Measurements from ENCODE around the gene RNU6-9. TPM values are rescaled to one million over a fixed set of nuclear protein-coding genes. Genes with fewer than 3 reads are reported as not detected.

RNU6-9 gene
- total RNA-seq, 1 experiment from 2014 or later = not detected

DNA sequence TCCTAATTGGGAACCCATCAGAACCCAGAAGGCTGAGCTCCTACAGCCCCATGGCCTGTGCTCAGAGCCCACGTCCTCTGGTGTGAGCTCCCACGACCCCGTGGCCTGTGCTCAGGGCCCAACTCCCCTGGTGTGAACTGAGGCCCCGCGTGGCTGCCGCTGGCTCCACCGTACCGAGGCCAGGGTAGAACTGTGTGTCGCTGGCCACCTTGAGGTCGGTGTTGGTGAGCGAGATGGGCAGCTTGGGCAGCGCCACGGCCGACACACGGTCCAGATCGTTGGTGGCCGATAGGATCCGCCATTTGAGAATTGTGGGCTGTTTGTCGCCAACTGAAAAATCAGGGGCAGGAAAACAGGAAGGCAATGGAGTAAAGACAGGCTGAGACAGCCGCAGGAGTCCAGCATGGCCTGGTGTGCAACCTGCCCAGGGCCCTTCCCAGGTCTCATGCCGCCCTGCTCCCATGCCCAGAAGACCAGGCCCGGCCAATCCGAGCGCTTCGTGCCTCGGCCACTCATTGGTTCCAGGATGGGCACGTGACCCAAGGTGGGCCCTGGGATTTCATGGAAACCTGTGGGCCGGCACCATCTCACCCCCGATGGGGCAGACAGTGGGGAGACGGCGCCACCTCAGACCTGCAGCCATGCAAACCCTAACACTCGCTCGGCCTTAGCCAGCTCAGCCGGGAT, 11.8 kb upstream of the RNU6-9 start:
- intact Hi-C loops (cut with micrococcal nuclease; ENCODE audit: unreplicated experiment) = no loop called here
- CTCF ChIA-PET = no interaction called here
- POLR2A ChIA-PET = no interaction called here
- DNase-seq (ENCODE audit: low read depth, low spot score) = no peak
- in situ Hi-C loops (cut with HindIII; ENCODE audit: low pct_unique_long_range_greater_than_20kb, low sequenced_read_pairs) = no loop called here
- Histone ChIP-seq H3K27ac (ENCODE audit: low read length) (no peak overlapping the region), H3K4me3 (ENCODE audit: low read depth in 2 of 2, low read length in 2 of 2) (no peak overlapping the region), H3K4me1 (ENCODE audit: control insufficient read depth, insufficient read depth, low read length) (no peaks in the 10 kb centered on the region), H3K27me3 (ENCODE audit: control insufficient read depth, insufficient read depth, low read length) (no peaks in the 10 kb centered on the region), H3K9me3 (ENCODE audit: control insufficient read depth, insufficient read depth, low read depth, low read length) (no peaks in the 10 kb centered on the region), H3K36me3 (ENCODE audit: control insufficient read depth, insufficient read depth, low read length) (no peaks in the 10 kb centered on the region)
- no peak for ATAC-seq
- no TSS peak for BruUV-seq (replicated peaks)
- TF ChIP-seq, protein P1, sequence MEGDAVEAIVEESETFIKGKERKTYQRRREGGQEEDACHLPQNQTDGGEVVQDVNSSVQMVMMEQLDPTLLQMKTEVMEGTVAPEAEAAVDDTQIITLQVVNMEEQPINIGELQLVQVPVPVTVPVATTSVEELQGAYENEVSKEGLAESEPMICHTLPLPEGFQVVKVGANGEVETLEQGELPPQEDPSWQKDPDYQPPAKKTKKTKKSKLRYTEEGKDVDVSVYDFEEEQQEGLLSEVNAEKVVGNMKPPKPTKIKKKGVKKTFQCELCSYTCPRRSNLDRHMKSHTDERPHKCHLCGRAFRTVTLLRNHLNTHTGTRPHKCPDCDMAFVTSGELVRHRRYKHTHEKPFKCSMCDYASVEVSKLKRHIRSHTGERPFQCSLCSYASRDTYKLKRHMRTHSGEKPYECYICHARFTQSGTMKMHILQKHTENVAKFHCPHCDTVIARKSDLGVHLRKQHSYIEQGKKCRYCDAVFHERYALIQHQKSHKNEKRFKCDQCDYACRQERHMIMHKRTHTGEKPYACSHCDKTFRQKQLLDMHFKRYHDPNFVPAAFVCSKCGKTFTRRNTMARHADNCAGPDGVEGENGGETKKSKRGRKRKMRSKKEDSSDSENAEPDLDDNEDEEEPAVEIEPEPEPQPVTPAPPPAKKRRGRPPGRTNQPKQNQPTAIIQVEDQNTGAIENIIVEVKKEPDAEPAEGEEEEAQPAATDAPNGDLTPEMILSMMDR (IDR thresholded peaks at IDR 0.05) = no peak

- DNase-seq (ENCODE audit: low read depth, low spot score) (no peak), ATAC-seq (no peak)
- H3K27me3 ChIP-seq (ENCODE audit: control insufficient read depth, insufficient read depth, low read length) = no peaks in the 10 kb centered on the region
- no peaks in the 10 kb centered on the region for H3K36me3 ChIP-seq (ENCODE audit: control insufficient read depth, insufficient read depth, low read length)
- in situ Hi-C loops (cut with HindIII; ENCODE audit: low pct_unique_long_range_greater_than_20kb, low sequenced_read_pairs) = no loop called here
- no peaks in the 10 kb centered on the region for H3K9me3 ChIP-seq (ENCODE audit: control insufficient read depth, insufficient read depth, low read depth, low read length)
- POLR2A ChIA-PET = no interaction called here
- no peak overlapping the region for H3K27ac ChIP-seq (ENCODE audit: low read length)
- no TSS peak for BruUV-seq (replicated peaks)
- intact Hi-C loops (cut with micrococcal nuclease; ENCODE audit: unreplicated experiment) = no loop called here
- no peaks in the 10 kb centered on the region for H3K4me1 ChIP-seq (ENCODE audit: control insufficient read depth, insufficient read depth, low read length)
- CTCF ChIA-PET = no interaction called here
- H3K4me3 ChIP-seq (ENCODE audit: low read depth in 2 of 2, low read length in 2 of 2) = no peak overlapping the region
- TF ChIP-seq TCF7L2 (IDR thresholded peaks at IDR 0.05; ENCODE audit: low read depth, low read length) = no peak
- TF ChIP-seq REST (IDR thresholded peaks at IDR 0.05; ENCODE audit: insufficient read depth in 1 of 2, low read depth in 2 of 2, low read length in 1 of 2) = no peak
These were observed 10.3 kb upstream of the RNU6-9 start for GRCh38 chr19:882871-883497.

GRCh38 chr19:883661-884211, 9.5 kb upstream of the RNU6-9 start:
- CTCF ChIA-PET = no interaction called here
- DNase-seq (ENCODE audit: low read depth, low spot score) (no peak), ATAC-seq (peak; percentile 71)
- Histone ChIP-seq H3K9me3 (ENCODE audit: control insufficient read depth, insufficient read depth, low read depth, low read length) (no peaks in the 10 kb centered on the region), H3K27me3 (ENCODE audit: control insufficient read depth, insufficient read depth, low read length) (no peaks in the 10 kb centered on the region), H3K4me3 (ENCODE audit: low read depth in 2 of 2, low read length in 2 of 2) (no peak overlapping the region), H3K36me3 (ENCODE audit: control insufficient read depth, insufficient read depth, low read length) (no peaks in the 10 kb centered on the region), H3K4me1 (ENCODE audit: control insufficient read depth, insufficient read depth, low read length) (no peaks in the 10 kb centered on the region), H3K27ac (ENCODE audit: low read length) (no peak overlapping the region)
- intact Hi-C loops (cut with micrococcal nuclease; ENCODE audit: unreplicated experiment) = no loop called here
- POLR2A ChIA-PET = no interaction called here
- TF ChIP-seq TCF7L2 (IDR thresholded peaks at IDR 0.05; ENCODE audit: low read depth, low read length) (no peak), SIN3A (IDR thresholded peaks at IDR 0.05; ENCODE audit: borderline replicate concordance, insufficient read depth, low read depth, low read length) (no peak), POLR2AphosphoS5 (IDR thresholded peaks at IDR 0.05; ENCODE audit: low read depth, low read length) (no peak), REST (IDR thresholded peaks at IDR 0.05; ENCODE audit: insufficient read depth in 1 of 2, low read depth in 2 of 2, low read length in 1 of 2) (no peak)
- TF ChIP-seq, protein P1 (IDR thresholded peaks at IDR 0.05) = no peak
- no TSS peak for BruUV-seq (replicated peaks)
- in situ Hi-C loops (cut with HindIII; ENCODE audit: low pct_unique_long_range_greater_than_20kb, low sequenced_read_pairs) = no loop called here
